Lung (tissue), 12 donors: Measurements from ENCODE around the gene TPCN2. TPM values are rescaled to one million over a fixed set of nuclear protein-coding genes. Genes with fewer than 3 reads are reported as not detected.

Experiments used
- ATAC-seq: fragments of 200-7000 bp; cut with Tn5 transposase; one replicate; pipeline ENCODE4 v1.9.1; 2020; ENCODE audit warnings: moderate number of reproducible peaks; ENCODE audit not compliant: insufficient read depth, low FRiP score
- DNase-seq, 3 donors: peaks; one replicate each; pipeline ENCODE4 v3.0.0-alpha.2; 2013 to 2017
- H3K27ac ChIP-seq, 2 donors: one replicate each; pipeline ENCODE4 v1.5.1; 2013; ENCODE audit warnings: mild to moderate bottlenecking in 2 of 2, moderate library complexity in 2 of 2, control low read depth in 1 of 2, inconsistent platforms in 1 of 2, low read depth in 1 of 2, low read length in 1 of 2
- H3K27me3 ChIP-seq, 3 donors: one replicate each; pipeline ENCODE4 v1.5.1; 2013; ENCODE audit warnings: low read length in 2 of 3; ENCODE audit not compliant: control insufficient read depth in 3 of 3, insufficient read depth in 3 of 3
- H3K36me3 ChIP-seq, 4 donors: one replicate each; pipeline ENCODE4 v1.5.1; 2013; ENCODE audit warnings: low read length in 4 of 4, mild to moderate bottlenecking in 1 of 4, moderate library complexity in 1 of 4; ENCODE audit not compliant: control insufficient read depth in 4 of 4, insufficient read depth in 4 of 4
- H3K4me1 ChIP-seq, 5 donors: one replicate each; pipeline ENCODE4 v1.5.1; 2013; ENCODE audit warnings: low read length in 5 of 5, mild to moderate bottlenecking in 2 of 5, moderate library complexity in 1 of 5; ENCODE audit not compliant: control insufficient read depth in 5 of 5, insufficient read depth in 5 of 5
- H3K4me3 ChIP-seq: one replicate; pipeline ENCODE4 v1.5.1; 2013; ENCODE audit warnings: mild to moderate bottlenecking, control low read depth, moderate library complexity
- H3K9ac ChIP-seq, 2 donors: one replicate each; pipeline ENCODE4 v1.5.1; 2013; ENCODE audit warnings: low read length in 2 of 2, control low read depth in 1 of 2; ENCODE audit not compliant: insufficient read depth in 1 of 2
- H3K9me3 ChIP-seq, 4 donors: one replicate each; pipeline ENCODE4 v1.5.1; 2013; ENCODE audit warnings: low read length in 3 of 4, mild to moderate bottlenecking in 1 of 4, moderate library complexity in 1 of 4; ENCODE audit not compliant: control insufficient read depth in 4 of 4, insufficient read depth in 3 of 4
- WGBS, 2 donors: extraction: QIAGEN DNeasy Blood & Tissue Kit; methylation state at CpG; one replicate each; pipeline ENCODE4 v1.1.7; 2013; 5-methylcytosine and 5-hydroxymethylcytosine counted together
- polyA plus RNA-seq, 2 donors: library from polyadenylated mRNA; stranded (reverse); fragments of 200-250 nt; gene quantifications; one replicate each; pipeline ENCODE4 v1.2.1, GENCODE V29; 2013
- total RNA-seq, 2 donors: library from RNA; depleted of rRNA in 1 of 2; stranded (reverse); fragments of >200 nt in 1 of 2; gene quantifications; one replicate each; pipeline ENCODE4 v1.2.1, GENCODE V29; 2014 to 2021
- TF ChIP-seq, protein P1 (sequence below): IDR thresholded peaks from 2 replicates; pipeline ENCODE4 v1.5.1; 2012; ENCODE audit warnings: mild to moderate bottlenecking; ENCODE audit errors: control extremely low read depth, extremely low read depth
- donor health status: control.
- donor health status: control.
- donor health status: Bipolar disorder and iron deficiency.
- donor health status: healthy.
- donor health status: DM: yes; HTN: yes; CAD: no.

Gene TPCN2
- total and polyA plus RNA-seq, 4 donors: 10.0 to 25.0 (median 14.5) TPM

DNA sequence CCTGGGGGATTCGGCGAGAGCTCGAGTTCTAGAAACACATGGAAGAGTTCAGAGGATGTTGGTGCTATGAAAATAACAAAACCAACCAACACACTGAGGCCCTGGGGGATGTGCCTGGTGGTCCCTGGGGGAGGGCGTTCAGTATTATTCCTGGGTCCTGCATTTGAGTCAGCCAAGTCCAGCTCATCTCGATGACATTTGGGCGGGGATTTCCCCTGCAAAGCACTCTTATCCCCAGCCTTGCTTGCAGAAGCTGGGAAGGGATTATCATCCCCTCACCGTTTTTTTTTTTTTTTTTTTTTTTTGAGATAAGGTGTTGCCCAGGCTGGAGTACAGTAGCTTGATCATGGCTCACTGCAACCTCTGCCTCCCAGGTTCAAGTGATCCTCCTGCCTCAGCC lies 104.9 kb downstream of the TPCN2 start:
- ATAC-seq: no peak
- Histone ChIP-seq H3K27me3 (no peaks in the 10 kb centered on the region), H3K27ac (no peak overlapping the region), H3K9ac (no peak overlapping the region), H3K36me3 (no peaks in the 10 kb centered on the region), H3K4me1 (peaks cover 3 to 48% (median 16%) of the 10 kb centered on the region in 5 donors), H3K9me3 (no peaks in the 10 kb centered on the region), H3K4me3 (no peak overlapping the region)
- TF ChIP-seq, protein P1, sequence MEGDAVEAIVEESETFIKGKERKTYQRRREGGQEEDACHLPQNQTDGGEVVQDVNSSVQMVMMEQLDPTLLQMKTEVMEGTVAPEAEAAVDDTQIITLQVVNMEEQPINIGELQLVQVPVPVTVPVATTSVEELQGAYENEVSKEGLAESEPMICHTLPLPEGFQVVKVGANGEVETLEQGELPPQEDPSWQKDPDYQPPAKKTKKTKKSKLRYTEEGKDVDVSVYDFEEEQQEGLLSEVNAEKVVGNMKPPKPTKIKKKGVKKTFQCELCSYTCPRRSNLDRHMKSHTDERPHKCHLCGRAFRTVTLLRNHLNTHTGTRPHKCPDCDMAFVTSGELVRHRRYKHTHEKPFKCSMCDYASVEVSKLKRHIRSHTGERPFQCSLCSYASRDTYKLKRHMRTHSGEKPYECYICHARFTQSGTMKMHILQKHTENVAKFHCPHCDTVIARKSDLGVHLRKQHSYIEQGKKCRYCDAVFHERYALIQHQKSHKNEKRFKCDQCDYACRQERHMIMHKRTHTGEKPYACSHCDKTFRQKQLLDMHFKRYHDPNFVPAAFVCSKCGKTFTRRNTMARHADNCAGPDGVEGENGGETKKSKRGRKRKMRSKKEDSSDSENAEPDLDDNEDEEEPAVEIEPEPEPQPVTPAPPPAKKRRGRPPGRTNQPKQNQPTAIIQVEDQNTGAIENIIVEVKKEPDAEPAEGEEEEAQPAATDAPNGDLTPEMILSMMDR: no peak
- no peak for DNase-seq
- 79 to 80% methylated on average over 7 of the region's 7 CpGs for WGBS, 2 donors

DNA sequence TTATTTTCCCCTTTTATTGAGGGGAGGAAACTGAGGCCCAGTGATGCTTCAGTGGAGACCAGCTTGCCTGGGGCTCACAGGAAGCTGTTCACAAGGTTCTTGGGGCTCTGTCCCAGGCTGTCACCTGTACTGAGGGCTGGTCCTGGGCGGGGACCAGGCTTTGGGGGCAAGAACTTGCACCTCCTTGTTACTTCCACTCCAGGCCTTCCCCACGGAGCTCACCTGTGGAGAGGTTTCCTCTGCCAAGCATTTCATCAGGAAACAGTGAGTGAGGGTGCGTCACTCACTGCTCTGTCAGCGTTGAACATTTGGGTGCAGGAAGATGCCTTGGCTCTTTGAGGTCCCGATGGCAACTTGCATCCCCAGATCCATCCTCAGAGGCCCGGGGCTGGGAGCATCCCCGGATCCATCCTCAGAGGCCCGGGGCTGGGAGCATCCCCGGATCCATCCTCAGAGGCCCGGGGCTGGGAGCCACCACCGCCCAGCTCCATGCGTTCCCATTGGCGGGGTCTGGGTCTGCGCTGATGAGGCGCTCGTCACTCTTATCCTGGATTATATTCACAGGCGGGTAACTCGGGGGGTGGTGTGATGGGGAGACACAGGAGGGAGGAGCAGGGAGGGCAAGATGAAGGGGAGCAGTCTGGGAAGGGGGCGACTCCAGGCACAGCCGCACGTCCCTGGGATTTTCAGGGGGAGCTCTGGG lies 105.6 kb downstream of the TPCN2 start:
- H3K27ac ChIP-seq: no peak overlapping the region
- H3K27me3 ChIP-seq: no peaks in the 10 kb centered on the region
- no peak overlapping the region for H3K9ac ChIP-seq
- H3K9me3 ChIP-seq: no peaks in the 10 kb centered on the region
- H3K4me3 ChIP-seq: no peak overlapping the region
- H3K4me1 ChIP-seq: peaks cover 3 to 48% (median 16%) of the 10 kb centered on the region in 5 donors
- DNase-seq (no peak), ATAC-seq (no peak)
- H3K36me3 ChIP-seq: no peaks in the 10 kb centered on the region
- WGBS, 2 donors: 91 to 96% methylated on average over 21 of the region's 21 CpGs
- TF ChIP-seq, protein P1: no peak

DNA sequence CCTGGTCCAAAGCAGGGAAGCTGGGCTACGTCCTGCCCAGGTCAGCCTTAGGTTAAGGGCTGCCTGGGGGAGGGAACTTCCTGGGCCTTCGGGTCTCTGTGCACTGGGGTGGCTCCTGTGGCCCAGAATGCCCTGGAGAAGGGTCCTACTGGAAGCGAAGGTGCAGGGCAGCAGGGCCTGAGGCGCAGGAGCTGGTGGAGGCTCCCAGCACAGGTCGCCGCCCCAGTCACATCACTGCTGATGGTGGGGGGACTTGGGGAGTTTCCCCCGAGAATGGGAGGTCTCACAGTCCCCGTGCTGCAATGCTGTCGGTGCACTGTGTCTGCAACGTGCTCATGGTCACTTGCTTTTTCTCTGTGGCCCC lies 106.2 kb downstream of the TPCN2 start:
- Histone ChIP-seq H3K27me3 (no peaks in the 10 kb centered on the region), H3K9me3 (no peaks in the 10 kb centered on the region), H3K36me3 (no peaks in the 10 kb centered on the region), H3K4me1 (peaks cover 3 to 48% (median 16%) of the 10 kb centered on the region in 5 donors), H3K27ac (no peak overlapping the region), H3K9ac (no peak overlapping the region), H3K4me3 (no peak overlapping the region)
- WGBS, 2 donors: 87 to 97% methylated on average over 10 of the region's 10 CpGs
- DNase-seq (no peak), ATAC-seq (no peak)
- TF ChIP-seq, protein P1: no peak
